NCI-H2081 treated with DMSO at 0.1 percent for 48 hours (cell line): ENCODE results near the gene MEGF11.
A peak's percentile ranks its signal among the peaks of the same experiment; 100 is the strongest.

Experiments used
- DNase-seq: peaks from one replicate; lab custom pipeline; 2025; lab: John Stamatoyannopoulos, UW

MEGF11 gene

GRCh38 chr15:65970937-65971740, 282.4 kb downstream of the MEGF11 start:
- no peak for DNase-seq

GRCh38 chr15:65969865-65970816, 283.4 kb downstream of the MEGF11 start:
- no peak for DNase-seq

GRCh38 chr15:65968511-65968910, 285.0 kb downstream of the MEGF11 start:
- no peak for DNase-seq

GRCh38 chr15:65964792-65965433, 288.6 kb downstream of the MEGF11 start:
- no peak for DNase-seq

- no peak for DNase-seq
Observed at GRCh38 chr15:65963911-65964482, 289.6 kb downstream of the MEGF11 start.

- no peak for DNase-seq
Observed at GRCh38 chr15:65963358-65963757, 290.2 kb downstream of the MEGF11 start.

GRCh38 chr15:65962187-65962586, 291.4 kb downstream of the MEGF11 start:
- no peak for DNase-seq

GRCh38 chr15:65960586-65960985, 293.0 kb downstream of the MEGF11 start:
- DNase-seq: no peak

- no peak for DNase-seq
Observed at GRCh38 chr15:65958835-65959234, 294.7 kb downstream of the MEGF11 start.

GRCh38 chr15:65957451-65957850, 296.1 kb downstream of the MEGF11 start:
- no peak for DNase-seq

GRCh38 chr15:65956899-65957298, 296.7 kb downstream of the MEGF11 start:
- DNase-seq: no peak

GRCh38 chr15:65956307-65956706, 297.2 kb downstream of the MEGF11 start:
- DNase-seq: no peak

GRCh38 chr15:65954289-65954741, 299.2 kb downstream of the MEGF11 start:
- peak; percentile 28 for DNase-seq

- no peak for DNase-seq
Observed at GRCh38 chr15:65953622-65954021, 299.9 kb downstream of the MEGF11 start.

- no peak for DNase-seq
Observed at GRCh38 chr15:65952391-65953053, 301.0 kb downstream of the MEGF11 start.

GRCh38 chr15:65951007-65951406, 302.5 kb downstream of the MEGF11 start:
- no peak for DNase-seq

GRCh38 chr15:65949491-65949890, 304.1 kb downstream of the MEGF11 start:
- no peak for DNase-seq

- DNase-seq: no peak
Observed at GRCh38 chr15:65949011-65949410, 304.5 kb downstream of the MEGF11 start.

GRCh38 chr15:65948383-65948782, 305.2 kb downstream of the MEGF11 start:
- no peak for DNase-seq

- DNase-seq: no peak
Observed at GRCh38 chr15:65947041-65947440, 306.5 kb downstream of the MEGF11 start.

GRCh38 chr15:65945616-65946015, 307.9 kb downstream of the MEGF11 start:
- no peak for DNase-seq
